Measurements from ENCODE around the gene RELT.

Gene RELT

DNA sequence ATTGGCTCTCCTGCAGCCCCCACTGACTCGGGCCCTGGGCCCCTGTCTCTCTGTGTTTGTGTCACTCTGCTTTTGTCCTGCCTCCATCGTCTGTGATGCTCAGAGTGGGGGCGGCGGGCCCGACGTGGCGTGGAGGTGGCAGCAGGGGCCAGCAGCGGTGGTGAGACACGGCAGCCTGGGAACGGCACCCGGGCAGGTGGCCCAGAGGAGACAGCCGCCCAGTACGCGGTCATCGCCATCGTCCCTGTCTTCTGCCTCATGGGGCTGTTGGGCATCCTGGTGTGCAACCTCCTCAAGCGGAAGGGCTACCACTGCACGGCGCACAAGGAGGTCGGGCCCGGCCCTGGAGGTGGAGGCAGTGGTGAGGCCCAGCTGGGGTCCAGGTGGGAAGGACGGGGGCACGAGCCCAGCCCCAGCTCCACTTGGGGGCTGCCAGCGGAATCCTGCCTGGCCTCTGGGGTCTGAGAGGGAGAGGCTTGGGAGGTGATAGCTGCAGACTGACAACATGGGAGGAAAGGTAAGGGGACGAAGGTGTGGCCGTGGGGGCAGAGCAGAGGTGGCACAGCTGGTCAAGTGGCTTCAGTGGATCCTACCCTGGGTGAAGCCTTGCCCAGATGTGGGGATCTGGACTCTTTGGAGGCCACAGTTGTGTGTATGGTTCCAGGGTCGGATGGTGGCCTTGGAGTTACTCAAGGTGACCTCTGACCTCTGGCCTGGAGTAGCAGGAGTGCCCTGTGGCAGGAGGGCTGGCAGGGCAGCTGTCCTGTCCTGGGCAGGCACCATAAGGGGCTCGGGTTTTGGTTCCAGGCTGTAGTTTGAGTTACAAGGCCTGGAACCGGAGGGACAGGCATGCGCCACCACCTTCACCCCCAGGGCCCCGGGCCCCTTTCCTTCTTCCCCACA lies 16.2 kb downstream of the RELT start:
- no peak for DNase-seq (ENCODE audit: low read depth)

DNA sequence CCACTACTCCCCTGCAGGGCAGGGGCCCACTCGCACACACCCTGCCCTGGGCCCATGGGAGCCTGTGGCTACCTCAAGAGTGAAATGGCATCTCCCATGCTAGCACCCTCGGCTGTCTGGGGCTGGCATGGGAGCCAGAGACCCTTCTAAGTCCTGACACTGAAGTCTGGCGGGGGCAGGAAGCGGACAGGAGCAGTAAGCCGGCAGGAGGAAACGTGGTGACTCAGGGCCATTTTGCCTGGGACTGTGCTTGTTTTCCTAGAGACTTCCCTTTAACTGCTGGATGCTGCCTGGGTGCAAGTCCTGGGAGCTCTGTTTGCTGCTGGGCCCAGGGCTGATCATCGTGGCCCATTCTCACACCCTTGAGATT lies 16.8 kb downstream of the RELT start:
- no peak for DNase-seq (ENCODE audit: low read depth)

DNA sequence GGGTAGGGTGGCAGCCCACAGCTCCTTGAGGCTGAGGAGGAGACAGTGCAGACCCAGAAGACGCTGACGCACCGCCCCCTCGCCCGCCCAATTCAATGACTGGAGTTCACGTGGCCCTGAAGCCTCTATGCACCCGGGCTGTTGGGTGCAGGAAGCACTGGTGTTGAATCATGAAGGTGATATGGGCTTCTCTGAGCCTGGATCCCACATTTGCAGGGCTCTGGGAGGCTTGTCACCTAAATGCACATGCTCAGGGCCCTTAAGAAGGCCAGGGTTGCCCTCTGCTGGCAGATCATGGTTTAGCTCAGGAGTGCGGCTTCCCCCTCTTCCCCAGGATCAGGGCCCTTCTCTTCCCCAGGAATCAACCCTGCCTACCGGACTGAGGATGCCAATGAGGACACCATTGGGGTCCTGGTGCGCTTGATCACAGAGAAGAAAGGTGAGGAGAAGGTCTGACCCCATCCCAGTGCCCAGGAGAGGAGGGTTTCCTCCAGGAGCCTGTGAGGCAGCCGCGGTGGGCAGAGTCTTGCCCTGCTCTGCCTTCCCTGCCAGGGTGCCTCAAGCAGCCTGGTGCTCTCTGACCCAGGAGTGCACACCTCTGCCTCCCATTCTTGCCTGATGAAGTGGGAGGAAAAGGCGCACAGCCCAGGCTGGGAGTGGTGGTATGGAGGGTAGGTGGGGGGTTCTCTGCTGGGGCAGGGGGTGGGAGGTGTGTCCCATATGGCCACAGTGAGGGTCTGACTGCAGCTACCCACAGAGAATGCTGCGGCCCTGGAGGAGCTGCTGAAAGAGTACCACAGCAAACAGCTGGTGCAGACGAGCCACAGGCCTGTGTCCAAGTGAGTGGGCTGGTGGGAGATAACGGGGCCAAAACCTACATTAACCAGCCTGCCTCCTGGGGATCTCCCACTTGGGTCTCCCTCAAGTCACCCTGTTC lies 17.5 kb downstream of the RELT start:
- peak; percentile 50 for DNase-seq (ENCODE audit: low read depth)

DNA sequence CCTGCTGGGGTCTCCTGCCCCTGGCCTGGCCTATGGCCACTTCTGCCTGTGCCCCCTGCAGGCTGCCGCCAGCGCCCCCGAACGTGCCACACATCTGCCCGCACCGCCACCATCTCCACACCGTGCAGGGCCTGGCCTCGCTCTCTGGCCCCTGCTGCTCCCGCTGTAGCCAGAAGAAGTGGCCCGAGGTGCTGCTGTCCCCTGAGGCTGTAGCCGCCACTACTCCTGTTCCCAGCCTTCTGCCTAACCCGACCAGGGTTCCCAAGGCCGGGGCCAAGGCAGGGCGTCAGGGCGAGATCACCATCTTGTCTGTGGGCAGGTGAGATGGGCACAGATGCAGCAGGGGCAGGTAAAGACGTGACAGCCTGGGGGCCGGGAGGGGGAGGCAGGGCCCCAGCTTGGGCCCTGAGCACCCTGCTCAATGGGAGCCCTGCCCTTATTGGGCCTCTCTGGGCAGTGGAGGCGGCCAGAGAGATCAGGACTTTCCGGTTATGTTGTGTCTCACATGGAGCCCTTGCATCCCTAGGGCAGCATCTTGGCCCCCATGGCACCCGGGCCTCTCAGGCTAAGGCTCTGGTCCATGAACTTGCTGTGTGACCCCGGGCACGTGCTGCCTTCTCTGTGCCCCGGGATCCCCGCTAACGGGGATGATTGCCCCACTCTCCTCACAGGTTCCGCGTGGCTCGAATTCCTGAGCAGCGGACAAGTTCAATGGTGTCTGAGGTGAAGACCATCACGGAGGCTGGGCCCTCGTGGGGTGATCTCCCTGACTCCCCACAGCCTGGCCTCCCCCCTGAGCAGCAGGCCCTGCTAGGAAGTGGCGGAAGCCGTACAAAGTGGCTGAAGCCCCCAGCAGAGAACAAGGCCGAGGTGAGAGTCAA lies 18.5 kb downstream of the RELT start:
- no peak for DNase-seq (ENCODE audit: low read depth)

DNA sequence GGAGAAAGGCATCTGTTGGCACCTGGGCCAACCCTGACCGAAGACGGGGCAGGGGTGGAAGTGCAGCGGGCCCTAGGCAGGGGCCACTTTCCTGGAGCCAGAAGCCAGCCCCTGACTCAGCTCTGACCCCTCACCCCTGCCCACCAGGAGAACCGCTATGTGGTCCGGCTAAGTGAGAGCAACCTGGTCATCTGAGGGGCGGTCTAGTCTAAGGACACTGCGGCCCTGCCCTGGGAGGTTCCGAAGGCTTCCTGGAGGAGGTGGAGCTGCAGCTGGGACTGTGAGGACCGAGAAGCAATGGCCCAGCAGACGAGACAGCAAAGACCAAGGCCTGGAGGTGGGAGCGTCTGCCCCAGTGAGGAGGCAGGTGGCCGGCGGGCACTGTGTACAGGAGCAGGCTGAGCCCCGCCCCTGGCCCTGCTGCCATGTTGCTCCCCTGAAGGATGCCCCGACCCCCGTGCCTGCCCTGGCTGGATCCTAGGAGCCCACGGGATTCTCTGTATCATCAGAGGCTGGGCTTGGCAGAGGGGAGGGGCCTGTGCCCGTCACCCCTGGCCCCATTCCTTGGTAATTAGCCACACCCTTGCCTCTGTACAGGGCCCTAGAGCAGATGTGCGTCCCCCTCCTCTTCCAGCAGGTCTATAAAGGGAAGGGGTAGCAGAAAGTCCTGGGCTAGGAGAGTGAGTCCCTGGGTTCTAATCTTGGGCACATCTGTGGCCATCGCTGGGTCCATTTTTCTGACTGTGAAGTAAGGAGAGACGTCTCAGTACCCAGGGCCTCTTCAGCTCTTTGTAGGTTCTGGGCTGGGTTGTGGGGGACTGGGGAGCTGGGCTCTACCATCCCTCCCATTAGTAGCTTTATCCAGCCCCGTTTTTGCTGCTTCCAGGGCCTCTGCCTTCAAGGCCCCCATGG lies 19.4 kb downstream of the RELT start:
- DNase-seq (ENCODE audit: low read depth): no peak

DNA sequence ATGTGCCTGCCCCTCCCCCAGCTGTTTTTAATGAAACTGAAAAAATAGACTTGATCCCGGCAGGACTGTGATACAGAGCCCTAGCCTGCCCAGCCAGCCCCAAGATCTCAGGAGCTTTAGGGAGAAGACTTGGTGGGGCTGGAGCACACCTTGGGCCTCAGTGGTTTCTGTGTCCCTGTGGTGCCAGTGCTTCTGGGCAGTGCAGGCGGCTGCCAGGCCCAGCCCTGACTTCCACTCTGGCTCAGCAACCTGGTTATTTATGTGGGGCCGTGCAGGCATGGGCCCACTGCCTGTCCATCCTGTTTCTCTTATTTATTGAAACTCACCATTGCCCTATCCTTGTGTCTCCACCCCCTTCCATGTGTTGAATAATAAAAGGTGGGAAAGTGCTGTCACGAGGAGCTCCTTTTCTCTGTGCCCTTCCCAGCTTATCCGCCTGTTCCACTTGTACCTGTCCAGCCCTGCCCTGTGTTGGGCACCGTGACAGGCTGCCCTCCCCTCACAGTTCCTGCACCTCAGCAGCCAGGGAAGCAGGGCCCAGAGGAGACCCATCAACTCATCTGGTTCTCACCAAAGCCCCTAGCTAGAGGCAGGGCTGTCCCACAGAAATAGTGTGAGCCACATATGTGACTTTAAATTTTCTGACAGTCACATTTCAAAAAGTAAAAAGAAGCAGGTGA lies 20.2 kb downstream of the RELT start:
- no peak for DNase-seq (ENCODE audit: low read depth)

DNA sequence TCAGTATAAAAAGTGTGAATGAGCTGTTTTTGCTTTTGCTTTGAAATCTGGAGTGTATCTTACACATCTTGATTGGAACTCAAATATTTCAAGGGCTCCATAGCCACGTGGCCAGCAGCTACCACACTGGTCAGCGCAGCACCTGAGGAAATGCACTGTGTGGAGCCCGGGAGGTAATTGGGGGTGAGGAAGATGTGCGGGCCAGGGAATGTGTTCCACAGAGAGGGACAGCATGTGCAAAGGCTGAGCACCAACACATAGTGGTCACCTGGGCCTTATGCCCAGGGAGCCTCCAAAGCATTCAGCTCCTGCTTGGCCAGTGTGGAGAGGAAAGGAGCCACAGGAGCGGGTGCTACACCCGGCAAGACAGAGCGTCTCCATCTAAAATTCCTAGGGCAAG lies 20.8 kb downstream of the RELT start:
- no peak for DNase-seq (ENCODE audit: low read depth)

DNA sequence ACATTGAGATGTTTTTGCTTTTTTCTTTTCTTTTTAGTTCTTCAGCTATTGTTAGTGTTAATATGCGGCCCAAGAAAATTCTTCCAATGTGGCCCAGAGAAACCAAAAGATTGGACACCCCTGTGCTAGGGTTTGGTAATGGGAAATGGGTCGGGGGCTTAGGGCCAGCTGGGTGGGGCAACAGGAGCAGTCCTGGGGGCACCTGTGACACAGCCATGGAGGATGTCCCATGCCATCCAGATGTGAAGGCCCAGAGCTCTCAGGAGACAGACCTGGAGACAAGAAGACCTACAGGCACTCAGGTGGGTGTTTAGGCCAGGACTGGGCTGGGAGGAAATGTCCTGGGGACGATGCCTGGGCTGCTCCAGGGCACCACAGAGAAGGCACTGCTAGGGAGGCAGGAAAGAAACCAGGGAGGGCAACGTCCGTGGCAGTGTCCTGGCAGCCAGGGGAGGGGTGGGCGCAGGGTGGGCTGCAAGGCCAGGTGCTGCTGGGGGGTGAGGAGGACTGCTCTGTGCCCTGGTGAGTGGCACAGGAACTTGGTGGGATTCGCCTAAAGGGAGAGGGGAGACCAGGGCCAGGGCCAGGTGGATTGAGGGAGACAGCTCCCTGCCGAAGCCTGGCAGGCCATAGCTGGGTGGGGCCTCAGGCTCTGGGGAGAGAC lies 21.4 kb downstream of the RELT start:
- DNase-seq (ENCODE audit: low read depth): no peak

DNA sequence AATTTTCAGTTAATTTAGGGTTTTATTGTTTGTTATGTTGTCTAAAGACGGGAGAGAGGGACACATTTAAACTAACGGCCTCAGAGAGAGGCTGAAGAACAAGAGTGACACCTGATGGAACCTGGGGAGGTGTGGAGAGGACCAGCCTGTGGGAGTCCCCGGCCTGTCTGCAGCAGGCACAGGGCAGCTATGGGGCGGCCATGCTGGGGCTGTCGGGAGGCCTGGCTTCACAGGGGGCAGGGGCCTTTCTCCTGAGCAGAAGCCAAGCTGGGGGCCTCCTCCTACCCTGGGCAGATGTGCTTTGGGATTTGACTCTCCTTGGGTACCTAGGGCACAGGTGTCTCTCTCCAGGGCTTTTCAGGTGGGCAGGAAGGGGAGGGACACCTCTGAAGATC lies 21.9 kb downstream of the RELT start:
- DNase-seq (ENCODE audit: low read depth): no peak

DNA sequence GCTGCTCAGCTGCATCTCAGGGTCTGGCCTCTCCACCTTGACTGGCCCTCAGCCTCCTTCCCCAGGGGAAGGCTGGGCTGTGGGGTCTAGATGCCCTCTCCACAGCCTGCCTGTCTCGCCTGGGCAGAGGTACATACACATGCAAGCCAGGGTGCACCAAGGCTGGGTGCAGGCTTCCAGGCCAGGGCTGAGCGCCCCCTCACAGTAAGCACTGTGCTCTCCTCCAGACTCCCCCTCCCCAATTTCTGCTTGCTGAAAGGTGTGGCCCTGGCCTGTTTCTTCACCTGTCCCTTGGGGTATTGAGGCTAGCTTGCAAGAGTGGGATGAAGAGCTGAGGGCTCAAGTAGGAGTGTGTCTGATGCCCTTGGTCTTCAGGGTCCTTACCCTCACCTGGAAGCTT lies 22.5 kb downstream of the RELT start:
- DNase-seq (ENCODE audit: low read depth): no peak

DNA sequence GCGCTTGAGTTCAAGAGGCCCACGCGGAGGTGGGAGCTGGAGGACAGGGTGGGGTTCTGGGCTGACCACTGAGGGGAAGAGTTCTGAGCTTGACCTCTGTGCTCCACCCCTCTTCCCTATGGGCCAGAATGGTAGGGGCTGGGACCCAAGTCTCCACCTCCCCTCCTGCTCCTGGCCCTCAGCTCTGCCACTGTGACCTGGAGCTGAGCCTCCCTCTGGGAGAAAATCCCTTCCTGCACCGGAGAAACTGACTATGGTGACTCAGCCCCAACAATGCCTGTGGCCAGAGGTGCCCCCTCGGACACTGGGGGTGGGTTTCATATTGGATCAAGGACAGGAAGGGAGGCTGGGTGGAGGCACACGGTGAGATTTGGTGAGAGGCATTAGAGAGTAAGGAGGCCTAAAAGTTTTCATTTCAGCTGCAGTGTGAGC lies 23.0 kb downstream of the RELT start:
- no peak for DNase-seq (ENCODE audit: low read depth)

DNA sequence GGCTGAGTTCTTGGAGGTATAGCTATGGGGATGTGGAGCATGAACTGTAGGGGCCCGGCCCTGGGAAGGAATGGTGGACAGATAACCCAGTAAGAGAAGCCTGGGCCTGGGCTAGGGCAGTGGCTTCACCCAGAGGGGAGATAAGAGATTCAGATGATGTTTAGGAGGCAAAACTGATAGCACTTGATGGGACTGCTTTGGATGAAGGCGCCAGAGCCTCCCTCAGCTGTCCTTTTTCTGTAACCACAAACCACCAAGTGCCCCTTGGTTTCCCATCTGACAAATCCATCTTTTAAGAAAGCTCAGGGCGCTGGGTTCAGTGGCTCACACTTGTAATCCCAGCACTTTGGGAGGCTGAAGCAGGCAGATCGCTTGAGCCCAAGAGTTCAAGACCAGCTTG lies 23.4 kb downstream of the RELT start:
- DNase-seq (ENCODE audit: low read depth): no peak

DNA sequence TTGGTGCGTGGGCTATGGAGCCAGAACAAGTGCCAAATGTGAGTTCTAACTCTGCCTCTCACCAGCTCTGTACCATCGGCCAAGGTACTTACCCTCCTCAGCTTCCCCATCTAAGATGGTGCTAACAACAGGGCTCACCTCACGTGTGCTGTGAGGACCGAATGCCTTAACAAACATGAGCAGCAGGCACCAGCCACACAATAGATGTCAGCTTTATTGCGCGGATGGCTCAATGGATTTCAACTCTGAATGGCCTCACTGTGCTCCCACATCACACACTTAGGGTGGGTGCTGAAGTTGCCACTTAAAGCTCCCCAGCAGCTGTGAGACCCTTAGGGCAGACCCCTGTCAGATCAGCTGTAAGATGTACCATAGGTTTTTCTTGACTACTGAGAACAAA lies 24.1 kb downstream of the RELT start:
- DNase-seq (ENCODE audit: low read depth): no peak

DNA sequence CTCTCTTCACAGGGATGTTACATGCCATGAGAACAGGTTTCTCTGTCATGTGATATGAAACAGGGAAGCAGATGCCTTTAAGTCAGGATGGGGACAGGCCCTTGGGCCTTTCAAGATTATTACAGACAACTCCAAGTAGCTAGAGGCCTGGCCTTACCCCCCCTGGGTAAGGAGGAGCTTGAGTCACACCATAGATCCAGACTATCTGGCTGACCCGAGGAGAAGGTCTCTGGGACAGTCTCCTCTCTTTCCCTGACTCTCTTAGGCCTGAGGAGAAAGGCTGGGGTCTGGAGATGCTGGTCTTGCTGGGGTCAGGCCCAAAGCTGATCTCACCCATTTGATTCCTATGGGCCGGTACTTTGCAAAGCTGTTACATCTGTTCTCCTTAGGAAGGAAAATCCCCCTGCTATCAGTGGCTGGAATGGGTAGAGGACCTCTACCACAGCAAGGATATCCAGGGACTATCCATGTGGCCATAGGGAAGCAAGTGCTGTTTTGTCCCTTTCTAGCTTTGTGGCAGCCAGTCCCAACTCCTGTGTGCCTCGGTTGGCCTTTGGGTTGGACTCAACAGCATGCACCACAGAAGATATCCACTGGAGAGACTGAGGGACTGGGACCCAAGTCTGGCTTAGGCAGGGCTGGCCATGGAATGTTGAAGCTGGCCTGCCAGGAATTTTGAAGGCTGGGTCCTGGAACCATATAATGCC lies 25.2 kb downstream of the RELT start:
- DNase-seq (ENCODE audit: low read depth): no peak

DNA sequence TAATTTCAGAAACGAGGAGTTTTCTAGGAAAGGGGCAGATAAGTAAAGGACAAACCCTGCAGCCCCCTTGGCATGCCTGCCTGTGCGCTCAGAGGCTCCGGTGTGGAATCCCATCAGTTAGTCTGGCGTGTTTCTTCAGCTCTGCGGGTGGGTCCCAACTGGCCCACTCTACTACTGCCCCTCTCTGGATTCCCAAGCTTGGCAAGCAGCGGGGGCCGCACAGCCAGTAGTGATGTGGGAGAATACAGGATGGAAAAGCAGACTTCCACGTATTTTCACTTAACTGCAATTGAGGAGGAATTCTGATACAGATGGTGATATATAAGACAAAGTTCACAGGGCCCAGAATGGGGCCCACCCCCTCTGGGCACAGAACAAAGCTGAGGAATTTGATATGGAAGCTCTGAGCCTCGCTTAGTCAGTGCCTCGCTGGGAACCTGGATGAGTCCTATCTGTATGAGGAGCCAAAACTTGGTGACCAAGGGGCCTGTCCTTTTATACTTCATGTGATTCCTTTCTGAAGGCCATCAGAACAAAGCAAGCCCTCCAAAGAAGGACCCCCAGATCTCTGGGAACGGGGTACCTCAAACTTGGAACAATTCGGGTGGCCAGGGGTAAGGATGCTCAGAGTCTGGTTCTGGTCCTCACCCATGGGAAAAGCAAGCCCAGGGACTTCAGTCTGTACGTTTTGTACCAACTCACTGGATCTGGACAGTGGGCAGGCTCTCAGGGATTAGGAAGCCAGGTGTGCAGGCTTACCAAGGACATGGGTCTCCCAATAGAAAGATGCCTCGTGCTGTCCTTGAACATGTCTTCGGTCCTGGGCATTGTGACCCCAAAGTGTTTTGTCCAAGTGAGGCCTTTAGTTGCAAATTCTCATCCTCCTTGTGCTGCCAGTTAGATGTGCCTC lies 26.0 kb downstream of the RELT start:
- DNase-seq (ENCODE audit: low read depth): no peak

DNA sequence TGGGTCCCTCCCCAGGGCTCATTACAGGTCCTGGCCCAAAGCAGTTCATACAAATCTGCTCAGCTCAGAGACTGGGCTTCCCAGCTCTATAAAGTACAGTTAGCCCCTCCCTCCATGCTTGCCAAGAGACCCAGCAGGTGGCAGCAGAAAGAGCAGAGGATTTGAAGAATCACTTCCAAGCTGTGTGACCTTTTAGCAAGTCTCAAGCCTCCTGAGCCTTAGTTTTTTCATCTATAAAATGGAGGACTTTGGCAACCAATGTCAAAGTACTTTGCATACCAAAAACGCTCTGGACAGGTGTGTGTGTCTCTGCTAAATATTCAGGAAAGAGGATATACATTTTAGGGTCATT lies 26.6 kb downstream of the RELT start:
- no peak for DNase-seq (ENCODE audit: low read depth)

DNA sequence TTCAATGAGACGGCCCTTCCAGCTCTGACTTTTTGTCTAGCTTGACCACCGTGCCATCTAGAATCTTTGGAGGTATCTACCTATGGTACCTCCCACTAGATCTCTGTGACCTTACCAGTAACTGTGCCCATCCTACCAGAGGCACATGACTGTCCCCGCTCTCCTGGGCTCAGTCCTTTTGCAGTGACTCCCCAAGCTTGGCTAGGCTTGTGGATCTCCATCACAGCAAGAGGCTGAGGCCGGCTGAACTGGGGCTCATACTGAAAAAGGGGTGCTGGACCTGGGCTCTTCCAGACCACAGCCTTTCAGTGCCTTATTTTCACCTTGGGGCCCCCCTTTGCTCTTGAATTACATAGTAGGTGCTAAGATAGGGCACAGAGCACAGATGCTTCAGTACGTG lies 27.3 kb downstream of the RELT start:
- no peak for DNase-seq (ENCODE audit: low read depth)

DNA sequence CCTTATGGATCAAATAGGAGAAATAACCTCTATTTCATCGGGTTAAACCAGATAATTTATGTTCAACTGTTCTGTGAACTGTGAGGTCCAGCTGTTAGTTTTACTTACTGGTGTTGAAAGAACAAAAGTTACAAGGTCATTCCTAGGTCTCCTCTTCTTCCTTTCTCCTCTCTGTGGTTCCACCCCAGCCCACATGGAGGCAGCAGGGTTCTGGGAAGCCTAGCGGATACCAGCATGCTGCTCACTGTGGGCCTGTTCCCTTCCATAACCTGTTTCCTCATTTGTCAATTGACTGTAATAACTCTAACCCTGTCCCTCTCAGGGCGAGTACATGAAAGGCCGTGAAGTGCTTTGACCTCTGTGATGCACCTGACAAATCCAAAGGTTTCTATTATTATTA lies 27.8 kb downstream of the RELT start:
- no peak for DNase-seq (ENCODE audit: low read depth)

All from activated T-cell treated with anti-CD3 and anti-CD28 coated beads for 24 hours (primary cell).